Upper lobe of right lung (tissue), 1 donor: ENCODE results near the gene ANKS1B. TPM values are rescaled to one million over a fixed set of nuclear protein-coding genes. Genes with fewer than 3 reads are reported as not detected.
A peak's percentile ranks its signal among the peaks of the same experiment; 100 is the strongest.

Experiments
- ATAC-seq: fragments of 200-7000 bp; cut with Tn5 transposase; one replicate; pipeline ENCODE4 v1.9.1; 2020; ENCODE audit warnings: mild to moderate bottlenecking, moderate library complexity
- DNase-seq: peaks from one replicate; pipeline ENCODE4 v3.0.0-alpha.2; 2020
- H3K27ac ChIP-seq: fragments of 200-600 bp; one replicate; pipeline ENCODE4 v1.8.0; 2022
- H3K27me3 ChIP-seq: fragments of 200-600 bp; one replicate; pipeline ENCODE4 v1.8.0; 2022; ENCODE audit warnings: mild to moderate bottlenecking
- H3K36me3 ChIP-seq: fragments of 200-600 bp; one replicate; pipeline ENCODE4 v1.8.0; 2022
- H3K4me1 ChIP-seq: fragments of 200-600 bp; one replicate; pipeline ENCODE4 v1.8.0; 2022
- H3K4me3 ChIP-seq: fragments of 200-600 bp; one replicate; pipeline ENCODE4 v1.8.0; 2022; ENCODE audit warnings: mild to moderate bottlenecking
- H3K9me3 ChIP-seq: fragments of 200-600 bp; one replicate; pipeline ENCODE4 v1.8.0; 2022
- CTCF ChIP-seq: fragments of 200-600 bp; IDR thresholded peaks from one replicate; pipeline ENCODE4 v1.8.0; 2022; ENCODE audit warnings: antibody characterized with exemption
- intact Hi-C: fragments of 100-400 bp; cut with DNase I; formaldehyde crosslinking; loops from one replicate; pipeline ENCODE4 v1.11.0; 2022
- total RNA-seq: library from RNA; stranded (reverse); fragmentation: NEBNext Ultra II Directional; extraction: Animal tissue kit (Norgen Biotek cat#: 25700); gene quantifications from one replicate; pipeline ENCODE4 v1.2.1, GENCODE V29; 2021
- donor health status: DM: no; HTN: yes; CAD: no; lungs with severe emphysema.

ANKS1B gene
- total RNA-seq, 1 donor from 2014 or later = 5.3 TPM

GRCh38 chr12:99130808-99131553, 853.8 kb downstream of the ANKS1B start:
- Histone ChIP-seq H3K36me3 (no peaks in the 10 kb centered on the region), H3K4me3 (peak overlapping the region; percentile 22), H3K9me3 (no peaks in the 10 kb centered on the region), H3K27me3 (no peaks in the 10 kb centered on the region), H3K4me1 (no peaks in the 10 kb centered on the region), H3K27ac (no peak overlapping the region)
- DNase-seq (no peak), ATAC-seq (peak; percentile 22)
- TF ChIP-seq CTCF = no peak
- intact Hi-C loops = no loop called here

GRCh38 chr12:99128246-99128802, 856.4 kb downstream of the ANKS1B start:
- H3K27ac ChIP-seq = no peak overlapping the region
- ATAC-seq (no peak), DNase-seq (no peak)
- intact Hi-C loops = no loop called here
- TF ChIP-seq CTCF = no peak
- H3K9me3 ChIP-seq = no peaks in the 10 kb centered on the region
- no peaks in the 10 kb centered on the region for H3K36me3 ChIP-seq
- H3K27me3 ChIP-seq = no peaks in the 10 kb centered on the region
- H3K4me1 ChIP-seq = no peaks in the 10 kb centered on the region
- H3K4me3 ChIP-seq = no peak overlapping the region

- intact Hi-C loops = no loop called here
- H3K4me3 ChIP-seq = no peak overlapping the region
- ATAC-seq (no peak), DNase-seq (no peak)
- no peak for TF ChIP-seq CTCF
- H3K27ac ChIP-seq = no peak overlapping the region
- no peaks in the 10 kb centered on the region for H3K27me3 ChIP-seq
- H3K36me3 ChIP-seq = no peaks in the 10 kb centered on the region
- no peaks in the 10 kb centered on the region for H3K4me1 ChIP-seq
- H3K9me3 ChIP-seq = no peaks in the 10 kb centered on the region
Observed at GRCh38 chr12:99122959-99123358, 861.8 kb downstream of the ANKS1B start.

GRCh38 chr12:99122496-99122895, 862.2 kb downstream of the ANKS1B start:
- Histone ChIP-seq H3K36me3 (no peaks in the 10 kb centered on the region), H3K27ac (no peak overlapping the region), H3K27me3 (no peaks in the 10 kb centered on the region), H3K9me3 (no peaks in the 10 kb centered on the region), H3K4me3 (no peak overlapping the region), H3K4me1 (no peaks in the 10 kb centered on the region)
- ATAC-seq (no peak), DNase-seq (no peak)
- no peak for TF ChIP-seq CTCF
- intact Hi-C loops = no loop called here

GRCh38 chr12:99121546-99121945, 863.2 kb downstream of the ANKS1B start:
- H3K27ac ChIP-seq = no peak overlapping the region
- no peak for TF ChIP-seq CTCF

More at GRCh38 chr12:99121546-99121945, 863.2 kb downstream of the ANKS1B start:
- H3K4me1 ChIP-seq = no peaks in the 10 kb centered on the region
- no peaks in the 10 kb centered on the region for H3K36me3 ChIP-seq
- intact Hi-C loops = no loop called here
- ATAC-seq (no peak), DNase-seq (no peak)
- no peaks in the 10 kb centered on the region for H3K9me3 ChIP-seq
- no peak overlapping the region for H3K4me3 ChIP-seq
- no peaks in the 10 kb centered on the region for H3K27me3 ChIP-seq
